22Rv1 (cell line): ENCODE data around the gene SP110.

ENCODE experiments used
- CTCF ChIP-seq: fragments of 450-650 bp; IDR thresholded peaks from 2 replicates; pipeline ENCODE4 v1.5.1; 2017; ENCODE audit warnings: mild to moderate bottlenecking
- ZFX ChIP-seq: fragments of 450-650 bp; IDR thresholded peaks from 2 replicates; pipeline ENCODE4 v1.6.1; 2017; ENCODE audit warnings: antibody characterized with exemption, borderline replicate concordance

DNA sequence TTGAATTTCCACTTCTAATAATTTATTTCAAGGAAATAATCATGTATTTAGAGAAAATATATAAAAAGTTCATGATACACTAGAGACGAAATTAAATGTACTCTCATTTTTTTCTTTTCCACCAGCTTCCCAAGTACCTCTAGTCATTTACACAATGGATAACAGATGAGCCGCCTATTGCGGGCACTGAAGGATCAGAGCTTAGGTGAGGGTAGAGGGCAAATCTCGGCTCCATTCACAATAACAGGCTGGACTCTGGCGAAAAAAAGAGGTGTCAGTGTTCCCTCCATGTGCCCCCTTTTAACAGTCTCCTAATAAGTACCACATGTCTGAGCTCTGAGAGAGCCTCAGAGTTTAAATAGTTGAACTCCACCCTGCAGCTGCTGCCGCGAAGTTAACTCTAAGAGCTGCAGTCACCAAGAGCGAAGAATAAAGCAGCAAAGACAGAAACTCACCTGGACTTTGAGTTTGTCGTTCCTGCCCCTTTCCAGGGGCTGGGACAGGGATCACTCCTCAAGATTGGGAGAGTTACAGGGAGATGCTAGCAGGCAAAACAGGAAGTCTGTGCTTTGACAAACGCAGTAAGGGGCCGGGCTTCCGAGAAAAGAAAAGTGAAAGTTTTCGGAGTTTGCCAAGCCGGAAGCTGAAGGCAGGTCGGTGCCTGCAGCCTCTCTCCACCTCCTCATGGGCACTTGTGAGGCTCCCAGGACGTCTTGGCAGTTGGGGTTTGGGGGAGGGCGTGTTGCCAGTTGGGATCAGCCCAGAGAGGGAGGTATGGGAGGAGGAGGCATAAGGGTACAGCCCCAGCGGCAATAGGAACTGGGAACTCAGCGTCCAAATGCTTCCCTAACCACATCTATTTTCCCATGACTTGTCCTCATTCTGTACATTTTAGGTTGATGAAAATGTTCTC is at the start of gene SP110:
- TF ChIP-seq CTCF (no peak), ZFX (no peak)
